ENCODE results near the gene RAD52. TPM values are rescaled to one million over a fixed set of nuclear protein-coding genes. Genes with fewer than 3 reads are reported as not detected.
"Not testable (repeated sequence)": the region's sequence is repeated elsewhere in the genome, so short reads cannot be mapped to it uniquely, and the experiment has no call there.

Gene RAD52
- total RNA-seq, 3 donors from 2014 or later: 13.3 to 30.6 (median 19.0) TPM

GRCh38 chr12:943051-943450 lies 6.4 kb downstream of the RAD52 start:
- TF ChIP-seq POLR2A (IDR thresholded peaks at IDR 0.05) (no peak), CTCF (IDR thresholded peaks at IDR 0.05) (no peak), POLR2AphosphoS5 (IDR thresholded peaks at IDR 0.05) (no peak)

DNA sequence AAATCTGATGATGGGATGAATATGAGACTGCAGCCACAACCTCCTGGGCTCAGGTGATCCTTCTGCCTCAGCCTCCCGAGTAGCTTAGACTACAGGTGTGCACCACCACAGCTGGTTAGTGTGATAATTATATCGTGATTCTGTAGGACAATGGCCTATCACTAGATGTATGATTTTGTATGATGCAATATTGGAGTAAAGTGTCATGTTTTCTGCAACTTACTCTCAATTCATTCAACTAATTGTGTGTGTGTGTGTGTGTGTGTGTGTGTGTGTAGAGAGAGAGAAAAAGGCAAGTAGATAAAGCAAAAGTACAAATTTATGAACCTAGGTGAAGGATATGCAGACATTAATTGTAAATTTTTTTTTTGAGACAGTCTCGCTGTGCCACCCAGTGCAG lies 10.7 kb downstream of the RAD52 start:
- DNase-seq (ENCODE audit: low spot score in 2 of 2): no peak
- H3K9me3 ChIP-seq: no peaks in the 10 kb centered on the region
- H3K27ac ChIP-seq: no peak overlapping the region
- H3K36me3 ChIP-seq: no peaks in the 10 kb centered on the region
- intact Hi-C loops (cut with DNase I; ENCODE audit: low total_unique reads): no loop called here
- TF ChIP-seq POLR2AphosphoS5 (IDR thresholded peaks at IDR 0.05): no peak
- TF ChIP-seq POLR2A (IDR thresholded peaks at IDR 0.05): no peak
- no peak for TF ChIP-seq CTCF (IDR thresholded peaks at IDR 0.05)
- no peak overlapping the region for H3K4me3 ChIP-seq
- H3K4me1 ChIP-seq: no peaks in the 10 kb centered on the region
- H3K27me3 ChIP-seq: no peaks in the 10 kb centered on the region

More at GRCh38 chr12:943051-943450, 6.4 kb downstream of the RAD52 start:
- intact Hi-C loops (cut with DNase I; ENCODE audit: low total_unique reads): no loop called here
- H3K9me3 ChIP-seq: no peaks in the 10 kb centered on the region
- H3K27ac ChIP-seq: no peak overlapping the region
- no peaks in the 10 kb centered on the region for H3K27me3 ChIP-seq
- DNase-seq (ENCODE audit: low spot score in 2 of 2): no peak
- H3K4me3 ChIP-seq: no peak overlapping the region
- H3K36me3 ChIP-seq: no peaks in the 10 kb centered on the region
- peaks cover 0 to under 1% of the 10 kb centered on the region in 2 donors for H3K4me1 ChIP-seq

GRCh38 chr12:936377-937345 lies 12.8 kb downstream of the RAD52 start:
- no peak overlapping the region for H3K4me3 ChIP-seq
- no peaks in the 10 kb centered on the region for H3K27me3 ChIP-seq
- no peak for DNase-seq (ENCODE audit: low spot score in 2 of 2)
- TF ChIP-seq POLR2A (IDR thresholded peaks at IDR 0.05): no peak
- TF ChIP-seq CTCF (IDR thresholded peaks at IDR 0.05): no peak
- TF ChIP-seq POLR2AphosphoS5 (IDR thresholded peaks at IDR 0.05): no peak
- intact Hi-C loops (cut with DNase I; ENCODE audit: low total_unique reads): no loop called here
- no peaks in the 10 kb centered on the region for H3K9me3 ChIP-seq
- no peak overlapping the region for H3K27ac ChIP-seq
- no peaks in the 10 kb centered on the region for H3K36me3 ChIP-seq
- H3K4me1 ChIP-seq: no peaks in the 10 kb centered on the region

GRCh38 chr12:935891-936290 lies 13.6 kb downstream of the RAD52 start:
- H3K27me3 ChIP-seq; DNase-seq (ENCODE audit: low spot score in 2 of 2); intact Hi-C loops (cut with DNase I; ENCODE audit: low total_unique reads); H3K9me3 ChIP-seq; H3K4me1 ChIP-seq; H3K36me3 ChIP-seq; H3K27ac ChIP-seq; H3K4me3 ChIP-seq: not testable (repeated sequence)

- TF ChIP-seq CTCF (IDR thresholded peaks at IDR 0.05): no peak
- TF ChIP-seq POLR2AphosphoS5 (IDR thresholded peaks at IDR 0.05): no peak
- TF ChIP-seq POLR2A (IDR thresholded peaks at IDR 0.05): no peak
- Histone ChIP-seq H3K27me3 (no peaks in the 10 kb centered on the region), H3K36me3 (no peaks in the 10 kb centered on the region), H3K27ac (no peak overlapping the region), H3K9me3 (no peaks in the 10 kb centered on the region), H3K4me3 (no peak overlapping the region), H3K4me1 (no peaks in the 10 kb centered on the region)
- intact Hi-C loops (cut with DNase I; ENCODE audit: low total_unique reads): no loop called here
- DNase-seq (ENCODE audit: low spot score in 2 of 2): no peak
Measured at GRCh38 chr12:931591-931990, 17.9 kb downstream of the RAD52 start.
